ENCODE measurements around the gene CFAP46.

Gene CFAP46

GRCh38 chr10:132861884-132862461 lies 80.4 kb downstream of the CFAP46 start:
- no peak for TF ChIP-seq CTCF (conservative IDR thresholded peaks at IDR 0.05; ENCODE audit: low read depth, low read length)
- no peak overlapping the region for H3K4me3 ChIP-seq (ENCODE audit: low read depth, low read length)
- DNase-seq (ENCODE audit: low read depth), result no peak

- DNase-seq (ENCODE audit: low read depth), result no peak
Observed at GRCh38 chr10:132861116-132861691, 81.2 kb downstream of the CFAP46 start.

GRCh38 chr10:132860532-132860931 lies 81.8 kb downstream of the CFAP46 start:
- no peak overlapping the region for H3K4me3 ChIP-seq (ENCODE audit: low read depth, low read length)
- no peak for DNase-seq (ENCODE audit: low read depth)
- no peak for TF ChIP-seq CTCF (conservative IDR thresholded peaks at IDR 0.05; ENCODE audit: low read depth, low read length)

More at GRCh38 chr10:132861116-132861691, 81.2 kb downstream of the CFAP46 start:
- no peak overlapping the region for H3K4me3 ChIP-seq (ENCODE audit: low read depth, low read length)
- no peak for TF ChIP-seq CTCF (conservative IDR thresholded peaks at IDR 0.05; ENCODE audit: low read depth, low read length)

GRCh38 chr10:132859084-132859855 lies 83.1 kb downstream of the CFAP46 start:
- H3K4me3 ChIP-seq (ENCODE audit: low read depth, low read length), result no peak overlapping the region
- no peak for DNase-seq (ENCODE audit: low read depth)
- TF ChIP-seq CTCF (conservative IDR thresholded peaks at IDR 0.05; ENCODE audit: low read depth, low read length), result no peak

- DNase-seq (ENCODE audit: low read depth), result no peak
- TF ChIP-seq CTCF (conservative IDR thresholded peaks at IDR 0.05; ENCODE audit: low read depth, low read length), result no peak
- no peak overlapping the region for H3K4me3 ChIP-seq (ENCODE audit: low read depth, low read length)
Observed at GRCh38 chr10:132858121-132859081, 84.0 kb downstream of the CFAP46 start.

- no peak for TF ChIP-seq CTCF (conservative IDR thresholded peaks at IDR 0.05; ENCODE audit: low read depth, low read length)
- no peak for DNase-seq (ENCODE audit: low read depth)
- H3K4me3 ChIP-seq (ENCODE audit: low read depth, low read length), result no peak overlapping the region
Observed at GRCh38 chr10:132856869-132857524, 85.4 kb downstream of the CFAP46 start.
